UCSD-AML1 (cell line): ENCODE measurements around the gene ZNRD2.

Source experiments
- DNase-seq: peaks from one replicate; lab custom pipeline; 2025; ENCODE audit not compliant: unreplicated experiment; lab: John Stamatoyannopoulos, UW

Gene ZNRD2

GRCh38 chr11:65586247-65586630 lies 16.0 kb downstream of the ZNRD2 start:
- DNase-seq = no peak

- DNase-seq = no peak
These were observed 16.4 kb downstream of the ZNRD2 start for GRCh38 chr11:65586676-65587075.

GRCh38 chr11:65588199-65589054 lies 18.1 kb downstream of the ZNRD2 start:
- peak; percentile 62 for DNase-seq

GRCh38 chr11:65589444-65590239 lies 19.4 kb downstream of the ZNRD2 start:
- DNase-seq = no peak

GRCh38 chr11:65590240-65590738 lies 20.0 kb downstream of the ZNRD2 start:
- DNase-seq = no peak

- DNase-seq = no peak
These were observed 21.9 kb downstream of the ZNRD2 start for GRCh38 chr11:65591939-65592857.

GRCh38 chr11:65592858-65593517 lies 22.7 kb downstream of the ZNRD2 start:
- DNase-seq = no peak

- DNase-seq = peak; percentile 36
These were observed 23.5 kb downstream of the ZNRD2 start for GRCh38 chr11:65593518-65594414.

- no peak for DNase-seq
These were observed 24.9 kb downstream of the ZNRD2 start for GRCh38 chr11:65595131-65595530.

GRCh38 chr11:65595543-65596281 lies 25.4 kb downstream of the ZNRD2 start, which contains the start of gene KCNK7:
KCNK7 (minus strand) TSS chr11:65595800; CDS start chr11:65595772, 28 bp downstream.
- no peak for DNase-seq

GRCh38 chr11:65596520-65596919 lies 26.2 kb downstream of the ZNRD2 start:
- no peak for DNase-seq

- no peak for DNase-seq
These were observed 28.0 kb downstream of the ZNRD2 start for GRCh38 chr11:65598258-65598699.

- DNase-seq = no peak
These were observed 29.1 kb downstream of the ZNRD2 start for GRCh38 chr11:65599216-65599954.

- no peak for DNase-seq
These were observed 29.6 kb downstream of the ZNRD2 start for GRCh38 chr11:65599955-65600246.

GRCh38 chr11:65604258-65604657 lies 34.0 kb downstream of the ZNRD2 start:
- DNase-seq = no peak

- DNase-seq = no peak
These were observed 36.8 kb downstream of the ZNRD2 start for GRCh38 chr11:65606876-65607613.
